ENCODE data around the gene NFYB.

GRCh38 chr12:104143918-104144317 lies 5.9 kb upstream of the NFYB start:
- TF ChIP-seq CTCF (IDR thresholded peaks at IDR 0.05; ENCODE audit: insufficient read depth, low read length, poor library complexity, severe bottlenecking), result no peak
- no peak for TF ChIP-seq EZH2phosphoT487 (conservative IDR thresholded peaks at IDR 0.05; ENCODE audit: low read length)
